ENCODE results near the gene TRMT61A.

The TRMT61A gene

DNA sequence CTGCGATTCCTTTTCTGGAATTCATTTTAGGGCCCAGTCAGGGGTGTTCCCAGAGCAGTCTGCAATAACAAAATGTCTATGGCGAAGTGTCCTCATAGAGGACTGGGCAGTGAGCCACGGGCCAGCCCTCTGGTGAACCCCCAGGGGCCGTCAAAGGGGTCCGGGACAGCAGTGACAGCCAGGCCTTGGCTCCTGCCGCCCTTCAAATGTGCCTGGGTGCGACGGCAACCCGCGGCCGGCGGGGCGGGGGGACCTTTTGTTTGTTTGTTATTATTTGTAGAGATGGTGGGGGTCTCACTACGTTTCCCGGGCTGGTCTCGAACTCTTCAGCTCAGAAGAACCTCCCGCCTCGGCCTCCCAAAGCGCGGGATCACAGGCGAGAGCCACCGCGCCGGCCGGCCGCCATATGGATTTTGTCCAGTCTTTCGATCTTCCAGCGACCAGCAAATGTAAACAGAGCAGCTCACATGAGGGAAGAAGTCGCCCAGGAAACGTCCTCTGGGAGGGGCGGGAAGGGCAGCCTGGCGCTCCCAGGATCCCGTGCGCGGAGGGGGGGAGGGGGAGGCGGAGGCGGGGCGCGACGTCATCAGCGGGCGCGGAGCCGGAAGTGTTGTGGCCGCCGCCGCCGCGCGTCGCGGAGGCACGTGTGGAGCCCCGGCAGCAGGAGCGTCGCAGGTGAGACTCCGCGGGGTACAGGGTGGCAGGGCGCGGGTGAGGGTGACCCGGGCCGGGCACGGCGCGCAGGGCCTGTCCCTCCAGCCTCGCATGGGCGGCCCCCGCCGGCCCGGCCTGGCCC lies at the start of gene TRMT61A:
TRMT61A (plus strand) TSS at position 610 of the 796 bp plus-strand sequence. CDS start 783 bp downstream, outside the sequence.
- DNase-seq, result peak; percentile 81

- no peak for DNase-seq
These were observed 48.4 kb upstream of the TRMT61A start for GRCh38 chr14:103480595-103480994.

- no peak for DNase-seq
These were observed 45.4 kb upstream of the TRMT61A start for GRCh38 chr14:103483600-103483999.

DNA sequence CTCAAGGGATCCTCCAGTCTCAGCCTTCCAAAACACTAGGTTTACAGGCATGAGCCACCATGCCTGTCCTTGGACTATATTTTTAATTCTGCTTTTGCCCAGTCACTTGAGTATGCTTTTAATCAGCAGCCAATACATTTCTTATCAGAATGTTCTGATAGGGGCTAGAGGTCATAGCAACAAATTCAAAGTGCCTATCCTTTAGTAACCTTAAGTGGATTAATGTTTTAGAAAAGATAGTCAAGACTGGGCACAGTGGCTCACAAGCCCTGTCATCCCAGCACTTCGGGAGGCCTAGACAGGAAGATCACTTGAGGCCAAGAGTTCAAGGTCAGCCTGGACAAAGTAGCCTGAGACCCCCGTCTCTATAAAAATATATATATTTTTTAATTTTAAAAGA lies 43.5 kb upstream of the TRMT61A start:
- DNase-seq, result no peak

DNA sequence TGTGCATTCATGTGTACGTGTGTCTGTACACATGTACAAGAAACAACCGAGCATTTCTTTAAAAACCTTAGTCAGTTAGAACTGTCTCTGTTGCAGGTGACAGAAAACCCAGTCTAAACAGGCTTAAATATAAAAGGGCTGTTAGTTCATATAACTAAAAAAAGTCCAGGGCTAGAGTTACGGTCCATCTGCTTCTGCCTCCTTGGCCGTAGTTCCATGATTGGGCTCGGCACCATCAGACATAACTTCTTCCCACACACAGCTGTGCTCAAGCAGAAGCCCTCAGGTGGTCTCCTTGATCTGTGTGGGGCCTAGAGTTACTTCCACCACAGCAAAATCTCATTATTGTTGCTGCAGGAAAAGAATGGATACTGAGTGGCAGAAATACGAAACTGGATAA lies 40.9 kb upstream of the TRMT61A start:
- DNase-seq, result no peak

DNA sequence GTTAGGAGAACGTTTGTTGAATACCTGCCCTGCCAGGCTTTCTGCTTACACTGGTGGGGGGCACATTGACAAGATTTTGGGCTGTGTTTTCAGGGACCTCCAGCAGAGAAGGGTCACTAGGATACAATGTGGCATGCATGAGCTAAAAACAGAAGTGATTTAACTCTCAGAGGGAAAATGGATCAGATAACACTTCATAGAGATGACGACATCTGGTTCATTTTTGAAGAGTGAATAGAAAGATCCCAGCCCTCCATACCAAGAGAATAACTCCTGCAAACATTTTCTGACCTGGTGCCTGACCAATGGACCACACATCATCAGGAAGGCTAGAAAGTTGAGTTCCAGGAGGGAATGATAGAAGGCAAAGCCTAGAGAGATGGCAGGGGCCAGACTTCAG lies 40.0 kb upstream of the TRMT61A start:
- DNase-seq, result no peak

GRCh38 chr14:103489621-103490020 lies 39.4 kb upstream of the TRMT61A start:
- DNase-seq, result no peak

DNA sequence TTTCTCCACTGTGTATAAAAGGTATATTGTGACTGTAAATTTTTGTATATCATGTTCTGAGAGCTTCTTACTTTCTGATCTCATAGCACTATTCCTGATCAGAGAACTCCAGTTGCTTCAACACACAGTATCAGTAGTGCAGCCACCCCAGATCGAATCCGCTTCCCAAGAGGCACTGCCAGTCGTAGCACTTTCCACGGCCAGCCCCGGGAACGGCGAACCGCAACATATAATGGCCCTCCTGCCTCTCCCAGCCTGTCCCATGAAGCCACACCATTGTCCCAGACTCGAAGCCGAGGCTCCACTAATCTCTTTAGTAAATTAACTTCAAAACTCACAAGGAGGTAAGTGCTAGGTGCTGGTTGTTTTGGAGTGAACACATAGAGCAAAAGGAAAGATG lies 37.3 kb upstream of the TRMT61A start:
- no peak for DNase-seq

DNA sequence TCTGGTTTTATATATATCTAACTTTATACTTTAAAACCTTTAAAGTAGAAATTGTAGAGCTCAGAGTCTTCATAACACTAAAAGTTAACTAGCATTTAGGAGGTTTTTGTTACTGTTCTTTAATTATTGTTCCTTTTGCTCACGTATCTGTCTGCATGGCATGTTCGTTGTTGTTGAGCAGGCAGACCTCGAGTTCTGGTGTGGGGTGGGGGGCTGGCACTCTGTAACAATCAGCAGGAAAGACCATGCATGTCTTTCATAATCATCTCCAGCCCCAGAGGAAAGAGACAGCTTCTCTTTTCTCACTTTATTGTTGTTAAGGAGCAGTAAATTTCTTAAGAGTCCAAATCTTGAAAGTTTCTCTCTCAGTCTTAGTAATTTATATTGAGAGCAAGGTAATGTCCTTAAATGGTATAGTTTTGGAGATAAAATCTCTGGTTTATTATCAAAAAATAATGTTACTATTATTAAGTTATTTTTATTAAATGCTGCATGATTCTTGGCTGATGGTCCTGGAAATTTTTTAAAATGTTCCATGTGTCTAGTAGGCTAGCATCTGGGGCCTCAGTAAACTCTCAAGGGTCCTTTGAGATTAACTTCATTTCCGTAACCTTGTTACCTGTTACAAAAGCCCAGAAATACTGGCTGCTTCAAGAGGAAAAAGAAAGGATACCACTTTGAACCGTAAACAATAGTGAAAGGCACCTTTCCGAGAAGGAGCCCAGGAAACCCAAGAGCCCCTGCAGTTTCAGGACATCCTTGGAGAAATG lies 36.7 kb upstream of the TRMT61A start:
- no peak for DNase-seq

GRCh38 chr14:103495854-103496253 lies 33.1 kb upstream of the TRMT61A start:
- DNase-seq, result no peak

DNA sequence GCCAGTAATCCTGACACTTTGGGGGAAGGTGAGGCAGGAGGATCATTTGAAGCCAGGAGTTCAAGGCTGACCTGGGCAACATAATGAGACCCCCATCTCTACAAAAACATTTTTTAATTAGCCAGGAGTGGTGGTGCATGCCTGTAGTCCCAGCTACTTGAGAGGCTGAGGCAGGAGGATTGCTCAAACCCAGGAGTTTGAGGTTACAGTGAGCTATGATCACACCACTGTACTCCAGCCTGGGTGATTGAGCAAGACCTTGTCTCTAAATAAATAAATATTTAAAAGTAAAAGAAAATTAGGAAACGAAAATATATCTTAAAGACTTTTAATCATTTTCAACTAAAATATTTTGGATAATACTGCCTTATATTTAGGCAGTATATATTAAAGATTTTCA lies 32.2 kb upstream of the TRMT61A start:
- DNase-seq, result no peak

- DNase-seq, result no peak
These were observed 29.3 kb upstream of the TRMT61A start for GRCh38 chr14:103499709-103500108.

- peak; percentile 89 for DNase-seq
These were observed 28.6 kb upstream of the TRMT61A start for GRCh38 chr14:103500148-103500990.

GRCh38 chr14:103501041-103501870 lies 27.7 kb upstream of the TRMT61A start:
- DNase-seq, result no peak

GRCh38 chr14:103501921-103502669 lies 26.9 kb upstream of the TRMT61A start:
- DNase-seq, result no peak

DNA sequence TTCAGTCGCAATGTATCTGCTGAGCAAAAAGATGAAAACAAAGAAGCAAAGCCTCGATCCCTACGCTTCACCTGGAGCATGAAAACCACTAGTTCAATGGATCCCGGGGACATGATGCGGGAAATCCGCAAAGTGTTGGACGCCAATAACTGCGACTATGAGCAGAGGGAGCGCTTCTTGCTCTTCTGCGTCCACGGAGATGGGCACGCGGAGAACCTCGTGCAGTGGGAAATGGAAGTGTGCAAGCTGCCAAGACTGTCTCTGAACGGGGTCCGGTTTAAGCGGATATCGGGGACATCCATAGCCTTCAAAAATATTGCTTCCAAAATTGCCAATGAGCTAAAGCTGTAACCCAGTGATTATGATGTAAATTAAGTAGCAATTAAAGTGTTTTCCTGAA lies 26.1 kb upstream of the TRMT61A start:
- no peak for DNase-seq

GRCh38 chr14:103503296-103503695 lies 25.7 kb upstream of the TRMT61A start:
- no peak for DNase-seq

DNA sequence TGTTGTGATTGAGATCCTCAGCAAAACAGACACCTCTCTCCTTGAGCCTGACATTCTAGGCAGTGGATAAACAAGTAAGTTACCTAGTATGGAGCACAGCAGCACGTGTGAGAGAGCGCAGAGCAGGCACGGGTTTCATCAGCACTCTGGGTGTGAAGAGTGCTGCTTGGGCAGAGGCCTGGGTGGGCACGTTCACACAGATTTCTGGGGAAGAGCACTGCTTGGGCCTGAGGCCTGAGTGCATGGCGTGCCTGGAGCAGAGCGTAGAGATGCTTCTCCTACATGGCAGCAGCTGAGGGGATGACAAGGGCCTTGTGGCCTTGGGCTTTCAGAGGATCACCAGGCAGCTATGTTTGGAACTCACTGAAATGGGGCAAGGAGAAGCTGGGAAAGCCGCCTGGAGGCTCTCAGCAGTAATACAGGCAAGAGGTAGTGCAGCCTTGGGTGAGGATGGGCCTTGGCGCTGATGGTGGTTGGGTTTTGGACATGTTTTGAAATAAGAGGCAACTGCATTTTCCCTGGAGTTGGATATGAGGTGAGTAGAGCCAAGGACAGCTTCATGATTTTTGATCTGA lies 23.9 kb upstream of the TRMT61A start:
- no peak for DNase-seq

GRCh38 chr14:103507751-103508150 lies 21.2 kb upstream of the TRMT61A start:
- DNase-seq, result no peak

DNA sequence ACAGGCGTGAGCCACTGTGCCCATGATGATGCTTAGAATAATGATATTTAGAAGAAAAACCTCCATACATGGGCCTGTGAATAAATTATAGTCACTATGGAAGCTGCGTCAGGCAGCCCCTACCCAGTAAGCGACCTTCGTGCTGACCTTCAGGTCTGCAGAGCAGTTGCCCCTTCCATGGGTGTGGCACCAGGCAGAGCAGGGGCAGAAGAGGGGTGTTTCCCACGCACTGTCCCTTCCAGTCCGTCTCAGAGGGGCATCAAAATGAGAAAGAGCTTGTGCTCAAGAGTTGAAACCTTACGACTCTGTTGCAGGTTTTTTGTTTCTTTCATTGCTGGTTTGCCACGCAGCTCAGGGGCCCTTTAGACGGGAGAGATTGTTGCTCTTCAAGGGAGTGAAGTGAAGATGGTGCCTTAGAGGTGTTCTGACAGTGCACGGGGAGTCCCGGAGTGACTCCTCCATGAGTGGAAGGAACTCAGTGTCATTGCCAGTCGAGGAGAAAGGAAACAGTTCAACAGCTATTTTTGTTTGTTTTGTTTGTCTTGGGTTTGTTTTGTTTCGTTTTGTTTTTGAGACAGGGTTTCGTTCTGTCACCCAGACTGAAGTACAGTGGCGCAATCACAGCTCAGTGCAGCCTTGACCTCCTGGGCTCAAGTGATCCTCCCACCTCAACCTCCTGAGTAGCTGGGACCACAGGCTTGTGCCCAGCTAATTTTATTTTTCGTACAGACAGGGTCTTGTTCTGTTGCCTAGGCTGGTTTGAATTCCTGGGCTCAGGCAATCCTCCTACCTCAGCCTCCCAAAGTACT lies 20.3 kb upstream of the TRMT61A start:
- no peak for DNase-seq

Data from activated CD4-positive, alpha-beta T cell treated with anti-CD3 and anti-CD28 coated beads for 48 hours (primary cell).